RWPE2 (cell line): ENCODE results near the gene ETV6.

Experiments
- ATAC-seq: fragments of 200-7000 bp; cut with Tn5 transposase; 3 replicates; pipeline ENCODE4 v1.9.1; 2021; ENCODE audit warnings: low read depth
- DNase-seq: peaks from one replicate; pipeline ENCODE4 v3.0.0-alpha.2; 2020; ENCODE audit warnings: low spot score
- H3K27ac ChIP-seq: fragments of 450-650 bp; 2 replicates; pipeline ENCODE4 v1.5.1; 2017; ENCODE audit warnings: mild to moderate bottlenecking; ENCODE audit not compliant: poor library complexity, severe bottlenecking
- H3K27me3 ChIP-seq: fragments of 250-450 bp; sonication (Bioruptor Pico); 2 replicates; pipeline ENCODE4 v1.5.1; 2021; ENCODE audit warnings: mild to moderate bottlenecking, moderate library complexity; ENCODE audit not compliant: insufficient read depth, poor library complexity, severe bottlenecking
- H3K36me3 ChIP-seq: fragments of 250-450 bp; sonication (Bioruptor Pico); 2 replicates; pipeline ENCODE4 v1.5.1; 2020; ENCODE audit warnings: low read depth, mild to moderate bottlenecking, moderate library complexity
- H3K4me1 ChIP-seq: fragments of 250-450 bp; sonication (Bioruptor Pico); 2 replicates; pipeline ENCODE4 v1.5.1; 2021; ENCODE audit warnings: mild to moderate bottlenecking, moderate library complexity; ENCODE audit not compliant: insufficient read depth, poor library complexity, severe bottlenecking
- H3K4me3 ChIP-seq: fragments of 250-450 bp; sonication (Bioruptor Pico); 2 replicates; pipeline ENCODE4 v1.5.1; 2021; ENCODE audit warnings: mild to moderate bottlenecking, moderate library complexity; ENCODE audit not compliant: severe bottlenecking
- H3K9me3 ChIP-seq: fragments of 250-450 bp; sonication (Bioruptor Pico); 2 replicates; pipeline ENCODE4 v1.5.1; 2021; ENCODE audit warnings: mild to moderate bottlenecking, moderate library complexity; ENCODE audit not compliant: severe bottlenecking
- CTCF ChIP-seq: fragments of 450-650 bp; IDR thresholded peaks from one replicate; pipeline ENCODE4 v1.5.1; 2017; ENCODE audit warnings: mild to moderate bottlenecking, moderate library complexity; ENCODE audit not compliant: poor library complexity, severe bottlenecking

ETV6 gene

GRCh38 chr12:11687528-11687927 lies 38.1 kb downstream of the ETV6 start:
- Histone ChIP-seq H3K9me3 (no peaks in the 10 kb centered on the region), H3K4me3 (no peak overlapping the region), H3K27ac (no peak overlapping the region), H3K4me1 (peaks cover 7% of the 10 kb centered on the region), H3K27me3 (no peaks in the 10 kb centered on the region), H3K36me3 (no peaks in the 10 kb centered on the region)
- TF ChIP-seq CTCF = no peak
- DNase-seq (no peak), ATAC-seq (no peak)

- no peak overlapping the region for H3K27ac ChIP-seq
- H3K36me3 ChIP-seq = no peaks in the 10 kb centered on the region
- no peak overlapping the region for H3K4me3 ChIP-seq
- ATAC-seq = no peak
- H3K27me3 ChIP-seq = no peaks in the 10 kb centered on the region
- peaks cover 7% of the 10 kb centered on the region for H3K4me1 ChIP-seq
- no peak for TF ChIP-seq CTCF
- DNase-seq = no peak
- H3K9me3 ChIP-seq = no peaks in the 10 kb centered on the region
These were observed 38.9 kb downstream of the ETV6 start for GRCh38 chr12:11688379-11688778.

- Histone ChIP-seq H3K27ac (no peak overlapping the region), H3K36me3 (no peaks in the 10 kb centered on the region), H3K4me1 (peaks cover 7% of the 10 kb centered on the region), H3K4me3 (no peak overlapping the region), H3K27me3 (no peaks in the 10 kb centered on the region), H3K9me3 (no peaks in the 10 kb centered on the region)
- DNase-seq (no peak), ATAC-seq (no peak)
- no peak for TF ChIP-seq CTCF
These were observed 39.4 kb downstream of the ETV6 start for GRCh38 chr12:11688831-11689230.

GRCh38 chr12:11689591-11690186 lies 40.2 kb downstream of the ETV6 start:
- TF ChIP-seq CTCF = no peak
- H3K27me3 ChIP-seq = no peaks in the 10 kb centered on the region
- H3K9me3 ChIP-seq = no peaks in the 10 kb centered on the region
- ATAC-seq (no peak), DNase-seq (no peak)
- H3K4me1 ChIP-seq = peaks cover under 1% of the 10 kb centered on the region
- H3K36me3 ChIP-seq = no peaks in the 10 kb centered on the region
- no peak overlapping the region for H3K4me3 ChIP-seq
- H3K27ac ChIP-seq = no peak overlapping the region

GRCh38 chr12:11693067-11693466 lies 43.6 kb downstream of the ETV6 start:
- Histone ChIP-seq H3K27me3 (no peaks in the 10 kb centered on the region), H3K4me1 (peaks cover 9% of the 10 kb centered on the region), H3K36me3 (no peaks in the 10 kb centered on the region), H3K27ac (no peak overlapping the region), H3K9me3 (no peaks in the 10 kb centered on the region), H3K4me3 (no peak overlapping the region)
- no peak for TF ChIP-seq CTCF
- ATAC-seq = no peak
- DNase-seq = no peak
